Uterus (tissue), 4 donors: ENCODE measurements around the gene RAD9A. TPM values are rescaled to one million over a fixed set of nuclear protein-coding genes. Genes with fewer than 3 reads are reported as not detected.

Source experiments
- DNase-seq, 2 donors: peaks; one replicate each; pipeline ENCODE4 v3.0.0-alpha.2; 2019 to 2020
- H3K27ac ChIP-seq, 2 donors: fragments of 200-600 bp; sonication (generic); 1 replicate in 1 of 2; 2 replicates in 1 of 2; pipeline ENCODE4 v1.5.1; 2016 to 2018
- H3K27me3 ChIP-seq, 2 donors: fragments of 200-600 bp; sonication (generic); one replicate each; pipeline ENCODE4 v1.5.1; 2018 to 2019; ENCODE audit warnings: control low read depth in 1 of 2
- H3K36me3 ChIP-seq, 2 donors: fragments of 200-600 bp; sonication (generic); one replicate each; pipeline ENCODE4 v1.5.1; 2019; ENCODE audit warnings: control low read depth in 1 of 2
- H3K4me1 ChIP-seq, 2 donors: fragments of 200-600 bp; sonication (generic); one replicate each; pipeline ENCODE4 v1.5.1; 2018 to 2019; ENCODE audit warnings: control low read depth in 1 of 2
- H3K4me3 ChIP-seq, 2 donors: fragments of 200-600 bp; sonication (generic); 1 replicate in 1 of 2; 2 replicates in 1 of 2; pipeline ENCODE4 v1.5.1; 2018 to 2019; ENCODE audit warnings: mild to moderate bottlenecking in 1 of 2
- H3K9me3 ChIP-seq, 2 donors: fragments of 200-600 bp; sonication (generic); one replicate each; pipeline ENCODE4 v1.5.1; 2019; ENCODE audit warnings: control low read depth in 1 of 2
- POLR2A ChIP-seq, 2 donors: fragments of 450-650 bp; IDR thresholded peaks; one replicate each; pipeline ENCODE4 v1.6.1; 2016; ENCODE audit warnings: antibody characterized with exemption in 2 of 2, mild to moderate bottlenecking in 1 of 2, moderate library complexity in 1 of 2
- intact Hi-C: fragments of 100-400 bp; cut with DNase I; formaldehyde crosslinking; loops from one replicate; pipeline ENCODE4 v1.15.1; 2023; ENCODE audit warnings: low total_unique reads
- total RNA-seq, 4 donors: library from RNA; depleted of rRNA in 3 of 4; stranded (reverse); fragments of >200 nt in 3 of 4; gene quantifications; one replicate each; pipeline versions ENCODE4 v1.1.0 to v1.2.4, GENCODE V29; 2014 to 2023
- TF ChIP-seq, protein P1 (sequence below), 4 experiments: fragments of 200-600 bp in 2 of 4; fragments of 450-650 bp in 2 of 4; sonication (generic) in 2 of 4; IDR thresholded peaks; one replicate each; pipeline ENCODE4 v1.5.1; 2016 to 2019; ENCODE audit warnings: antibody characterized with exemption in 4 of 4, mild to moderate bottlenecking in 2 of 4, moderate library complexity in 1 of 4
- donor health status: DM: yes; HTN: yes; CAD: no.

The RAD9A gene
- total RNA-seq, 4 donors from 2014 or later, result 2.6 to 37.3 (median 11.6) TPM

GRCh38 chr11:67415501-67416304 lies 23.9 kb downstream of the RAD9A start, which contains the start of gene CARNS1:
Gene CARNS1, plus strand, starts transcription at chr11:67415678. Its CDS starts 522 bp downstream, at chr11:67416200.
- DNase-seq, result no peak
- intact Hi-C loops, result no loop called here
- H3K9me3 ChIP-seq, result no peaks in the 10 kb centered on the region
- no peaks in the 10 kb centered on the region for H3K36me3 ChIP-seq
- H3K4me1 ChIP-seq, result peaks cover 0 to 14% of the 10 kb centered on the region in 2 donors
- peak within 1 kb of the TSS in 1 of 2 donors; percentile 12 for H3K4me3 ChIP-seq
- H3K27me3 ChIP-seq, result no peaks in the 10 kb centered on the region
- TF ChIP-seq, protein P1, sequence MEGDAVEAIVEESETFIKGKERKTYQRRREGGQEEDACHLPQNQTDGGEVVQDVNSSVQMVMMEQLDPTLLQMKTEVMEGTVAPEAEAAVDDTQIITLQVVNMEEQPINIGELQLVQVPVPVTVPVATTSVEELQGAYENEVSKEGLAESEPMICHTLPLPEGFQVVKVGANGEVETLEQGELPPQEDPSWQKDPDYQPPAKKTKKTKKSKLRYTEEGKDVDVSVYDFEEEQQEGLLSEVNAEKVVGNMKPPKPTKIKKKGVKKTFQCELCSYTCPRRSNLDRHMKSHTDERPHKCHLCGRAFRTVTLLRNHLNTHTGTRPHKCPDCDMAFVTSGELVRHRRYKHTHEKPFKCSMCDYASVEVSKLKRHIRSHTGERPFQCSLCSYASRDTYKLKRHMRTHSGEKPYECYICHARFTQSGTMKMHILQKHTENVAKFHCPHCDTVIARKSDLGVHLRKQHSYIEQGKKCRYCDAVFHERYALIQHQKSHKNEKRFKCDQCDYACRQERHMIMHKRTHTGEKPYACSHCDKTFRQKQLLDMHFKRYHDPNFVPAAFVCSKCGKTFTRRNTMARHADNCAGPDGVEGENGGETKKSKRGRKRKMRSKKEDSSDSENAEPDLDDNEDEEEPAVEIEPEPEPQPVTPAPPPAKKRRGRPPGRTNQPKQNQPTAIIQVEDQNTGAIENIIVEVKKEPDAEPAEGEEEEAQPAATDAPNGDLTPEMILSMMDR (IDR thresholded peaks at IDR 0.05), result no peak
- TF ChIP-seq POLR2A (IDR thresholded peaks at IDR 0.05), result no peak
- H3K27ac ChIP-seq, result peak within 1 kb of the TSS in 1 of 2 donors; percentile 36

DNA sequence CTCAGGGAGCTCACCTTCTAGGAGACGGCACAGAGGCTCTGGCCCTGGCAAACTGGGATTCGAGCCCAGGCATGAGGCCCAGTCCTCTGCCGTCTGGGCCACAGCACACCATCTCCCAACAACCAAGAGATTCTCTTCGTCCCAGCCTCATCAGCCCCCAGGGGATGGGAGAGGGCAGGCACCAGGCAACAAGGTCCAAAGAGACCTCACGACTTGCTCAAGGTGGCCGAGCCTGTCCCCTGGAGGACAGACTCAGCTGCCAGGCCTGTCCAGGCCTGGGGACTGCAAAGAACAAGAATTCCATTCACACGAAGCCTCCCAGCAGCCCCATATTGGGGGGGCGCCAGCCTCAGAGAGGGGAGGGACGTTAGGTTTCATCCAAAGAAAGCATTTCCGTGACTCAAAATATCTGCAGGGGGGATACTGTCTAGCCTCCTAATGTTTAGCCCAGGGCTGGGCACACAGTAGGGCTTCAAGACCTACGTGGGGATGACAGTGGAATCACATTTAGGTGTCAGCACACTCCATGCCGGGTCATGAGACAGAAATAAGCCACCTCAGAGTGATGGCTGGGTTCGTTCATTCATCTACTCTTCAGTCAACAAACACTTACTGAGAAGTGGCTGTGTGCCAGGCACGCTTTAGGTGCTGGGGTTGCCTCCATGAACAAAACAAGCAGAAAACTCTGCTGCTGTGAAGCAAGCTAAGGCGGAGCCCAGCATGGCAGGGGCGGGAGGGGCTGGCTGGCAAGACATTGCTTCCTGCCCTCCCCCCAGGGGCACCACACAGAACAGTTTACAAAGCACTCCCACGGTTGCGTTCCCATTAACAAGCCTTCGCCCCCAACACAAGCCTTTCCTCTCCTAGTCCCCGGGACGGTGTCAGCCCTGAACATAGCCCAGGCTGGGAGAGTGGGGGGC lies 24.9 kb downstream of the RAD9A start:
- Histone ChIP-seq H3K27me3 (no peaks in the 10 kb centered on the region), H3K4me3 (no peak overlapping the region), H3K36me3 (no peaks in the 10 kb centered on the region), H3K9me3 (no peaks in the 10 kb centered on the region), H3K27ac (no peak overlapping the region), H3K4me1 (peaks cover 0 to 14% of the 10 kb centered on the region in 2 donors)
- TF ChIP-seq, protein P1 (IDR thresholded peaks at IDR 0.05), result no peak
- no peak for TF ChIP-seq POLR2A (IDR thresholded peaks at IDR 0.05)
- intact Hi-C loops, result no loop called here
- no peak for DNase-seq

GRCh38 chr11:67417425-67417824 lies 25.6 kb downstream of the RAD9A start:
- no peak for DNase-seq
- TF ChIP-seq POLR2A (IDR thresholded peaks at IDR 0.05), result no peak
- TF ChIP-seq, protein P1 (IDR thresholded peaks at IDR 0.05), result no peak
- intact Hi-C loops, result no loop called here
- no peaks in the 10 kb centered on the region for H3K9me3 ChIP-seq
- H3K27ac ChIP-seq, result no peak overlapping the region
- no peaks in the 10 kb centered on the region for H3K36me3 ChIP-seq
- no peak overlapping the region for H3K4me3 ChIP-seq
- H3K4me1 ChIP-seq, result peaks cover 0 to 14% of the 10 kb centered on the region in 2 donors
- H3K27me3 ChIP-seq, result no peaks in the 10 kb centered on the region

GRCh38 chr11:67418476-67419281 lies 26.9 kb downstream of the RAD9A start:
- Histone ChIP-seq H3K4me3 (no peak overlapping the region), H3K4me1 (peaks cover 0 to 14% of the 10 kb centered on the region in 2 donors)
- intact Hi-C loops, result no loop called here

More at GRCh38 chr11:67418476-67419281, 26.9 kb downstream of the RAD9A start:
- DNase-seq, result no peak
- H3K9me3 ChIP-seq, result no peaks in the 10 kb centered on the region
- no peak overlapping the region for H3K27ac ChIP-seq
- no peaks in the 10 kb centered on the region for H3K27me3 ChIP-seq
- no peak for TF ChIP-seq POLR2A (IDR thresholded peaks at IDR 0.05)
- TF ChIP-seq, protein P1 (IDR thresholded peaks at IDR 0.05), result no peak
- no peaks in the 10 kb centered on the region for H3K36me3 ChIP-seq
